GM12892 (cell line): ENCODE data around the gene MMP17.

Experiments
- POLR2A ChIP-seq: IDR thresholded peaks from 2 replicates; pipeline ENCODE4 v1.6.1; 2011; ENCODE audit warnings: low read depth, low read length, control low read depth
- POLR2AphosphoS5 ChIP-seq: IDR thresholded peaks from 2 replicates; pipeline ENCODE4 v1.6.1; 2011; ENCODE audit warnings: low read depth, low read length, control low read depth
- TAF1 ChIP-seq: IDR thresholded peaks from 2 replicates; pipeline ENCODE4 v1.6.1; 2011; ENCODE audit warnings: low read depth, mild to moderate bottlenecking, control low read depth, low read length, borderline replicate concordance

DNA sequence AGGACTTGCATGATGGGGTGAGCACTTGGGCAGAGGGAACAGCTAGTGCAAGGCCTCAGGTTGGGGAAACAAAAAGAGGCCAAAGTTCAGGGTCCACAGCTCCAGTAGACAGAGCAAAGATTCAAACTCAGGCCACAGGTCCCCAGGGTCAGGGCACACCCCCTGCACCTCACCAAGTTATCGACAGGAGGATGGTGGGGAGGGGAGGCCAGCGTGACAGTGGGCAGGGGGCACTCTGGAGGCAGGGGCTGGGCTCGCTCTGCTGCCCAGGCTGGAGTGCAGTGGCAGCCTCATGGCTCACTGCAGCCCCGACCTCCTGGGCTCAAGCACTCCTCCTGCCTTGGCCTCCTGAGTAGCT, 33.9 kb downstream of the MMP17 start:
- no peak for TF ChIP-seq TAF1
- no peak for TF ChIP-seq POLR2A
- TF ChIP-seq POLR2AphosphoS5 = no peak
